Lower lobe of right lung (tissue), 2 donors: ENCODE data around the gene CD248. TPM values are rescaled to one million over a fixed set of nuclear protein-coding genes. Genes with fewer than 3 reads are reported as not detected.
A peak's percentile ranks its signal among the peaks of the same experiment; 100 is the strongest.

ENCODE experiments used
- ATAC-seq, 2 donors: fragments of 200-7000 bp; cut with Tn5 transposase; one replicate each; pipeline ENCODE4 v1.9.1; 2020 to 2022; ENCODE audit warnings: mild to moderate bottlenecking in 2 of 2, moderate library complexity in 2 of 2
- DNase-seq: peaks from one replicate; pipeline ENCODE4 v3.0.0-alpha.2; 2020
- H3K27ac ChIP-seq: fragments of 200-600 bp; one replicate; pipeline ENCODE4 v1.8.0; 2022
- H3K27me3 ChIP-seq: fragments of 200-600 bp; one replicate; pipeline ENCODE4 v1.8.0; 2022; ENCODE audit warnings: low read depth
- H3K36me3 ChIP-seq: fragments of 200-600 bp; one replicate; pipeline ENCODE4 v1.8.0; 2022; ENCODE audit warnings: mild to moderate bottlenecking
- H3K4me1 ChIP-seq: fragments of 200-600 bp; one replicate; pipeline ENCODE4 v1.8.0; 2022
- H3K4me3 ChIP-seq: fragments of 200-600 bp; one replicate; pipeline ENCODE4 v1.8.0; 2022; ENCODE audit warnings: mild to moderate bottlenecking
- H3K9me3 ChIP-seq: fragments of 200-600 bp; one replicate; pipeline ENCODE4 v1.8.0; 2022
- intact Hi-C: fragments of 100-400 bp; cut with DNase I; formaldehyde crosslinking; loops from one replicate; pipeline ENCODE4 v1.11.0; 2022
- total RNA-seq: library from RNA; stranded (reverse); fragmentation: NEBNext Ultra II Directional; extraction: Animal tissue kit (Norgen Biotek cat#: 25700); gene quantifications from one replicate; pipeline ENCODE4 v1.2.1, GENCODE V29; 2021
- TF ChIP-seq, protein P1 (sequence below): fragments of 200-600 bp; IDR thresholded peaks from one replicate; pipeline ENCODE4 v1.8.0; 2022; ENCODE audit warnings: antibody characterized with exemption, mild to moderate bottlenecking
- donor health status: DM: no; HTN: yes; CAD: no; lungs with severe emphysema.

CD248 gene
- total RNA-seq, 1 donor from 2014 or later, result 28.7 TPM

DNA sequence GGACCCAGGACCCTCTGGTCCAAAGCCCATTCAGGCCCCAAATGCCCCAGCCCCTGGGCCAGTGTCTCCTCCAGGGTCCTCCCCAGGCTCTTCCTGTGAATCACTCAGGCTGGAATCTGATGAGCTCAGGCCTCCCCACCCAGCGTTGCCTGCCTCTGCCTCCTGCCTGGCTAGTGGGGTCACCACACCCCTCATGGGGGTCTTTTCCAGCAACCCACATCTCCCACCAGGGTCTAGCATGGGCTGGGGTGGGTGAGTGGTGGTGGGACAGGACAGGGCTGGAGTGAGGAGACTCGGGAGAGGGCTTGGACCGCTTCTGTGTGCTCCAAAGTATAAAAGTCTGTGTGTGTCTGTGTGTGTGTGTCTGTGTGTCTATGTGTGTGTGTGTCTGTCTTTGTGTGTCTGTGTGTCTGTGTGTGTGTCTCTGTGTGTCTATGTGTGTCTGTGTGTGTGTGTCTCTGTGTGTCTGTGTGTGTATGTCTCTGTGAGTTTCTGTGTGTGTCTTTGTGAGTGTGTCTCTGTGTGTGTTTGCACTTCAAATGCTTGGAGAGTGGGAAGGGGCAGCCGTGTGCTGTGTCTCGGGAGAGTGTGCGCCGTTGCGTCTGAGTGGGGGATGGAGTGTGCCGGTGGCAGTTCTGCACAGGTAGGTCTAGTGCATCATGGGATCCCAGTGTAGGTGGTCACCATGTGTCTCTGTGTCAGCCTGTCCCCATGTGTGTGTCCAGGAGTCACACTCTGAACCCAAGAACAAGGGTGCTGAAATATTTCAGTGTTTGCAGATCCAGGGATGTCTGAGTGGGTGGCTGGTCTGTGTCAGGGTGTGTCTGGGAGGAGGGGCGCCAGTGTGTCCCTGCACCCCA is 10.6 kb upstream of the CD248 start:
- TF ChIP-seq, protein P1, sequence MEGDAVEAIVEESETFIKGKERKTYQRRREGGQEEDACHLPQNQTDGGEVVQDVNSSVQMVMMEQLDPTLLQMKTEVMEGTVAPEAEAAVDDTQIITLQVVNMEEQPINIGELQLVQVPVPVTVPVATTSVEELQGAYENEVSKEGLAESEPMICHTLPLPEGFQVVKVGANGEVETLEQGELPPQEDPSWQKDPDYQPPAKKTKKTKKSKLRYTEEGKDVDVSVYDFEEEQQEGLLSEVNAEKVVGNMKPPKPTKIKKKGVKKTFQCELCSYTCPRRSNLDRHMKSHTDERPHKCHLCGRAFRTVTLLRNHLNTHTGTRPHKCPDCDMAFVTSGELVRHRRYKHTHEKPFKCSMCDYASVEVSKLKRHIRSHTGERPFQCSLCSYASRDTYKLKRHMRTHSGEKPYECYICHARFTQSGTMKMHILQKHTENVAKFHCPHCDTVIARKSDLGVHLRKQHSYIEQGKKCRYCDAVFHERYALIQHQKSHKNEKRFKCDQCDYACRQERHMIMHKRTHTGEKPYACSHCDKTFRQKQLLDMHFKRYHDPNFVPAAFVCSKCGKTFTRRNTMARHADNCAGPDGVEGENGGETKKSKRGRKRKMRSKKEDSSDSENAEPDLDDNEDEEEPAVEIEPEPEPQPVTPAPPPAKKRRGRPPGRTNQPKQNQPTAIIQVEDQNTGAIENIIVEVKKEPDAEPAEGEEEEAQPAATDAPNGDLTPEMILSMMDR, result no peak
- Histone ChIP-seq H3K9me3 (no peaks in the 10 kb centered on the region), H3K27me3 (no peaks in the 10 kb centered on the region), H3K4me1 (peaks cover 26% of the 10 kb centered on the region), H3K4me3 (no peak overlapping the region), H3K36me3 (peaks cover 3% of the 10 kb centered on the region), H3K27ac (peak overlapping the region; percentile 46)
- ATAC-seq (no peak), DNase-seq (no peak)
- intact Hi-C loops, result no loop called here

DNA sequence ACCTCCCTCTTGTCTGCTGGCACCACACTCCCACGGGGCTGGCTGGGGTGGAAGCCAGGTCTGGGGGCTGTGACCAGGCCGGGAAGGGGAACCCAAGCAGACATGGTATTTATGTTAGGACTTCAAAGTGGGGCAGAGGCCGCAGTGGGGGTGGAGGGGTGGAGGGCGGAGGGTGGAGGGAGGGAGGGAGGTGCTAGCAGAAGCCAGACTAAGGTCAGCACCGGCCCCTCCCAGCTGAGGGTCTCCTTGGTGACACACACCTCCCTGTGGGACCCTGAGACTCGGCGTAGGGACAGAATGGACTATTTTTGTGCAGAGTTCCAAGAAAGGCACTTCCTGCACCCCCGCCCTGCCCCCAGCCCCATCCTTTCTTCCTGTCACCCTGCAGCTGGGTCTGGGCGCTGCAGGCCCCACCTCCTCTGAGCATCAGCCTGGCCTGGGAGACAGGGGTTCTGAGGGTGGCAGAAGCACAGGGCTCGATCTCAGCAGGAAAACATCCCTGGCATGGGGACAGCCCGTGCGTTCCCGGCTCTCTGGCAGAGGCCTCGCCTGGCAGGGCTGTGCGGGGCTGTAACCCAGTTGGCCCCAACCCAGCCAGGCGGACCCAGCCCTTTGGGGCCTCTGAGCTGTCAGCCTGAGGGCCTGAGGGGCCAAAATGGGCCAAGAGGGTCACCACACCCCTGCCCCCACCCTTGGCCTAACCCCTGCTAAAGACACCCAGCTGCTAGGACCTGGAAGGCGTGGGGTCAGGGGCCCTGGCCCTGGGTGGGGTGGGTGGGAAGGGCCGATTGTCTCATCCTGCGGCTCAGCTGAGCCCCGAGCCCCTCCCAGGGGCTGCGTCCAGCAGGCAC is 9.6 kb upstream of the CD248 start:
- ATAC-seq (peak in 1 of 2 donors; percentile 1), DNase-seq (no peak)
- TF ChIP-seq, protein P1, result no peak
- H3K27ac ChIP-seq, result peak overlapping the region; percentile 46
- no peaks in the 10 kb centered on the region for H3K9me3 ChIP-seq
- no peaks in the 10 kb centered on the region for H3K27me3 ChIP-seq
- no peak overlapping the region for H3K4me3 ChIP-seq
- intact Hi-C loops, result no loop called here
- no peaks in the 10 kb centered on the region for H3K36me3 ChIP-seq
- peaks cover 26% of the 10 kb centered on the region for H3K4me1 ChIP-seq

DNA sequence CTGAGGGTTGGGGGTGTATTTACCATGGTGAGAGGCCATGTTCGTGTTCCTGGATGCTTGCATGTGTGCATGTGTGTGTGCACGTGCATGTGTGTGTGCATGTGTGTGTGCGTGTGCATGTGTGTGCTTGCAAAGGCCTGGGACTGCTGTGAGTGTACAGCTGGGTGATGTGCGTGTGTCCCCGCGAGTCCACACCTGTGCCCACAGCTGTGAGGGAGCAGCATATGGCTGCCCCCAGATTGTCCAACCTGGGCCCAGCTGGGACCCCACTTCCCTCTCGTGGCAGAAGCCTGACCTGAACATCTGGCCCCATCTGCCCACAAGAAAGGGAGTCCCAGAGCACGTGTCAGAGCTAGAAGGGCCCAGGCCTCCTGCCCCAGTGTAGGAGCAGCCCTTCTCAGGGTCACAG is 8.4 kb upstream of the CD248 start:
- TF ChIP-seq, protein P1, result no peak
- peaks cover 26% of the 10 kb centered on the region for H3K4me1 ChIP-seq
- H3K27ac ChIP-seq, result peak overlapping the region; percentile 9
- no peak overlapping the region for H3K4me3 ChIP-seq
- no peaks in the 10 kb centered on the region for H3K36me3 ChIP-seq
- ATAC-seq (no peak), DNase-seq (no peak)
- no peaks in the 10 kb centered on the region for H3K9me3 ChIP-seq
- no peaks in the 10 kb centered on the region for H3K27me3 ChIP-seq
- intact Hi-C loops, result no loop called here

DNA sequence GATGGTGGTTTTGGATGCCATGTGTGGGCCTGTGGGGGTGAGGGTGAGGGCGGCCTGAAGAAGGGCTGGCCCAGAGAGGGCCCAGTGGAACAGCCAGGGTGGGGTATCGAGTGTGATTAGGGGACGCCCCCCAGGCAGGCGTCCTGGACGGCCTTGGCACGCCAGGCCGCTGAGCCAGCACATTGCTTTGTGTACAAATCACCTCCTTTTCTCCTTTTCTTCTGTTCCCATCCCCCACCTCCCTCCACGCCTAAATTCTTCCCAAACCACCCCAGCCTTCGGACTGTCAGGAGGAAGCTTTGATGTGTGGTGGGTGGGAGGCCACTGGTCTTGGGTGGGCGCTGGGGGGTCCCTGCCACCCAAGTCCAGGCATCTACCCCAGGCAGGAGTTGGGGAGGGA is 7.8 kb upstream of the CD248 start:
- Histone ChIP-seq H3K9me3 (no peaks in the 10 kb centered on the region), H3K27me3 (no peaks in the 10 kb centered on the region), H3K27ac (no peak overlapping the region), H3K4me3 (no peak overlapping the region), H3K36me3 (no peaks in the 10 kb centered on the region), H3K4me1 (peaks cover 26% of the 10 kb centered on the region)
- TF ChIP-seq, protein P1, result no peak
- ATAC-seq (no peak), DNase-seq (no peak)
- intact Hi-C loops, result no loop called here

DNA sequence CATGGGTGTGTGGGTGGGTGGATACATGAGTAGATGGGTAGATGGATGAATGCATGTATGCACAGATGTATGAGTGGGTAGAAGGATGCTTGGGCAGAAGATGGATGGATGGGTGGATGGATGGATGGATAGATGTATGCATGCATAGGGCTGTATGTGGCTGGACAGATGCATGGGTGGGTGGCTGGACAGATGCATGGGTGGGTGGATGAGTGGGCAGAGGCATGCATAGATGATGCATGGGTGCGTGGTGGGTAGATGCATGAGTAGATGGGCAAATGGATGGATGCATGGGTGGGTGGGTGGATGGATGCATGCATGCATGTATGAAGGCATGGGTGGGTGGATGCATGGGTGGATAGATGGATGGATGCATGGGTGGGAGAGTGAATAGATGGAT is 6.8 kb upstream of the CD248 start:
- Histone ChIP-seq H3K27me3 (no peaks in the 10 kb centered on the region), H3K27ac (no peak overlapping the region), H3K4me3 (no peak overlapping the region), H3K4me1 (peaks cover 28% of the 10 kb centered on the region), H3K36me3 (no peaks in the 10 kb centered on the region), H3K9me3 (no peaks in the 10 kb centered on the region)
- ATAC-seq (no peak), DNase-seq (no peak)
- intact Hi-C loops, result no loop called here
- TF ChIP-seq, protein P1, result no peak
